HL-60 (cell line): Measurements from ENCODE around the gene RSPH3.

ENCODE experiments used
- DNase-seq, 2 experiments: peaks; one replicate each; pipeline ENCODE4 v3.0.0-alpha.2; 2010 to 2020; ENCODE audit warnings: low read depth in 1 of 2, low spot score in 1 of 2
- H3K27ac ChIP-seq: fragments of 250-450 bp; sonication (Bioruptor Pico); replicated peaks from 2 replicates; pipeline ENCODE4 v1.5.1; 2020; ENCODE audit warnings: mild to moderate bottlenecking, moderate library complexity
- H3K27me3 ChIP-seq: fragments of 250-450 bp; sonication (Bioruptor Pico); 2 replicates; pipeline ENCODE4 v1.5.1; 2021; ENCODE audit warnings: mild to moderate bottlenecking, moderate library complexity; ENCODE audit not compliant: insufficient read depth, poor library complexity, severe bottlenecking
- H3K4me3 ChIP-seq: replicated peaks from 2 replicates; pipeline ENCODE4 v1.5.1; 2011; ENCODE audit warnings: mild to moderate bottlenecking, control low read depth, low read length; ENCODE audit not compliant: insufficient read depth
- CTCF ChIP-seq: IDR thresholded peaks from one replicate; pipeline ENCODE4 v1.5.1; 2011; ENCODE audit warnings: low read length, control low read depth, inconsistent platforms; ENCODE audit not compliant: insufficient read depth
- GABPA ChIP-seq: IDR thresholded peaks from 2 replicates; pipeline ENCODE4 v1.6.1; 2012; ENCODE audit warnings: low read depth
- POLR2AphosphoS5 ChIP-seq: IDR thresholded peaks from 2 replicates; pipeline ENCODE4 v1.6.1; 2012; ENCODE audit warnings: low read depth
- REST ChIP-seq: IDR thresholded peaks from 2 replicates; pipeline ENCODE4 v1.6.1; 2012; ENCODE audit warnings: low read depth; ENCODE audit not compliant: insufficient replicate concordance
- SPI1 ChIP-seq: IDR thresholded peaks from 2 replicates; pipeline ENCODE4 v1.6.1; 2012; ENCODE audit warnings: low read depth, mild to moderate bottlenecking, borderline replicate concordance

The RSPH3 gene

GRCh38 chr6:158977382-158977781, 22.6 kb downstream of the RSPH3 start:
- no peak overlapping the region for H3K27ac ChIP-seq

GRCh38 chr6:158972241-158973233, 27.5 kb downstream of the RSPH3 start:
- Histone ChIP-seq H3K27me3 (no peaks in the 10 kb centered on the region), H3K4me3 (no peak overlapping the region), H3K27ac (no peak overlapping the region)
- no peak for DNase-seq
- TF ChIP-seq POLR2AphosphoS5: no peak
- no peak for TF ChIP-seq GABPA
- no peak for TF ChIP-seq REST
- no peak for TF ChIP-seq CTCF
- TF ChIP-seq SPI1: no peak

More at GRCh38 chr6:158977382-158977781, 22.6 kb downstream of the RSPH3 start:
- H3K27me3 ChIP-seq: no peaks in the 10 kb centered on the region
- H3K4me3 ChIP-seq: no peak overlapping the region
- DNase-seq: no peak
- TF ChIP-seq GABPA: no peak
- TF ChIP-seq SPI1: peak; percentile 74
- TF ChIP-seq CTCF: no peak

GRCh38 chr6:158970640-158971275, 29.2 kb downstream of the RSPH3 start:
- DNase-seq: no peak
- Histone ChIP-seq H3K27ac (no peak overlapping the region), H3K4me3 (no peak overlapping the region), H3K27me3 (no peaks in the 10 kb centered on the region)
- TF ChIP-seq GABPA (no peak), REST (no peak), POLR2AphosphoS5 (no peak), CTCF (no peak)
